Fibroblast of lung (primary cell): ENCODE data around the gene JPH2. TPM values are rescaled to one million over a fixed set of nuclear protein-coding genes. Genes with fewer than 3 reads are reported as not detected.

Experiments used
- DNase-seq, 2 donors: peaks; one replicate each; pipeline versions ENCODE4 v3.0.0 to v3.0.0-alpha.2; 2010; ENCODE audit warnings: low read depth in 2 of 2
- H2AFZ ChIP-seq: 2 replicates; pipeline ENCODE4 v1.5.1; 2012; ENCODE audit warnings: low read length, control low read depth, inconsistent platforms
- H3K27ac ChIP-seq: 2 replicates; pipeline ENCODE4 v1.5.1; 2011; ENCODE audit warnings: low read length, control low read depth; ENCODE audit not compliant: insufficient read depth
- H3K27me3 ChIP-seq: 2 replicates; pipeline ENCODE4 v1.5.1; 2011; ENCODE audit warnings: mild to moderate bottlenecking, low read length; ENCODE audit not compliant: control insufficient read depth, insufficient read depth
- H3K36me3 ChIP-seq: 2 replicates; pipeline ENCODE4 v1.5.1; 2011; ENCODE audit warnings: low read length; ENCODE audit not compliant: control insufficient read depth, insufficient read depth
- H3K4me1 ChIP-seq: 2 replicates; pipeline ENCODE4 v1.5.1; 2011; ENCODE audit warnings: low read length; ENCODE audit not compliant: control insufficient read depth, insufficient read depth; ENCODE audit errors: extremely low read depth
- H3K4me2 ChIP-seq: 2 replicates; pipeline ENCODE4 v1.5.1; 2011; ENCODE audit warnings: low read length, control low read depth; ENCODE audit not compliant: insufficient read depth; ENCODE audit errors: extremely low read depth
- H3K4me3 ChIP-seq, 4 experiments: fragments of 200-600 bp in 1 of 4; sonication (generic) in 1 of 4; replicated peaks in 1 of 4; 2 replicates each; pipeline ENCODE4 v1.5.1; 2011 to 2016; ENCODE audit warnings: low read length in 4 of 4, low read depth in 3 of 4, mild to moderate bottlenecking in 3 of 4, control low read depth in 2 of 4, inconsistent platforms in 1 of 4, mixed read lengths in 1 of 4; ENCODE audit not compliant: insufficient read depth in 1 of 4; ENCODE audit errors: control extremely low read depth in 1 of 4
- H3K79me2 ChIP-seq: 2 replicates; pipeline ENCODE4 v1.5.1; 2012; ENCODE audit warnings: mild to moderate bottlenecking, low read length, inconsistent platforms; ENCODE audit not compliant: control insufficient read depth, insufficient read depth
- H3K9ac ChIP-seq: 2 replicates; pipeline ENCODE4 v1.5.1; 2011; ENCODE audit warnings: mild to moderate bottlenecking, low read length, control low read depth; ENCODE audit not compliant: insufficient read depth
- H3K9me3 ChIP-seq: 2 replicates; pipeline ENCODE4 v1.5.1; 2012; ENCODE audit warnings: low read depth, low read length; ENCODE audit not compliant: control insufficient read depth, insufficient read depth
- H4K20me1 ChIP-seq: 2 replicates; pipeline ENCODE4 v1.5.1; 2011; ENCODE audit warnings: low read length; ENCODE audit not compliant: control insufficient read depth, insufficient read depth; ENCODE audit errors: extremely low read depth
- CTCF ChIP-seq, 2 donors: IDR thresholded peaks in 1 of 2; conservative IDR thresholded peaks in 1 of 2; 1 replicate in 1 of 2; 2 replicates in 1 of 2; pipeline ENCODE4 v1.5.1; 2011 to 2012; ENCODE audit warnings: low read length in 2 of 2, control low read depth in 1 of 2, inconsistent platforms in 1 of 2, low read depth in 1 of 2, mild to moderate bottlenecking in 1 of 2
- EZH2 ChIP-seq: IDR thresholded peaks from 2 replicates; pipeline ENCODE4 v1.5.1; 2012; ENCODE audit warnings: low read length, control low read depth, mild to moderate bottlenecking; ENCODE audit errors: missing control alignments
- polyA plus RNA-seq, 2 donors: library from polyadenylated mRNA; depleted of rRNA in 1 of 2; stranded (reverse) in 1 of 2; unstranded in 1 of 2; fragments of >200 nt; gene quantifications; 2 replicates each; pipeline ENCODE4 v1.2.1, GENCODE V29; 2011 to 2012; ENCODE audit warnings: missing spikeins in 1 of 2
- total RNA-seq: library from RNA; depleted of rRNA; stranded (reverse); fragments of >200 nt; gene quantifications from 2 replicates; pipeline ENCODE4 v1.2.1, GENCODE V29; 2014

The JPH2 gene
- total and polyA plus RNA-seq, 2 donors (not counting 1 experiment from before 2014, with no cell fraction given): 0.66 to 4.9 TPM

GRCh38 chr20:44181611-44182010 lies 5.4 kb downstream of the JPH2 start:
- Histone ChIP-seq H3K9me3 (no peaks in the 10 kb centered on the region), H3K9ac (no peak overlapping the region), H3K27ac (no peak overlapping the region), H2AFZ (no peak overlapping the region), H4K20me1 (no peaks in the 10 kb centered on the region), H3K4me2 (no peak overlapping the region), H3K36me3 (no peaks in the 10 kb centered on the region), H3K4me3 (no peak overlapping the region), H3K79me2 (no peaks in the 10 kb centered on the region), H3K4me1 (peaks cover 8% of the 10 kb centered on the region), H3K27me3 (no peaks in the 10 kb centered on the region)
- DNase-seq: no peak
- TF ChIP-seq CTCF (conservative IDR thresholded peaks at IDR 0.05 in 1 of 2, IDR thresholded peaks at IDR 0.05 in 1 of 2; ENCODE audit: low read depth in 1 of 2, low read length in 2 of 2) (no peak), EZH2 (no peak)

GRCh38 chr20:44180814-44181213 lies 6.2 kb downstream of the JPH2 start:
- Histone ChIP-seq H3K4me3 (no peak overlapping the region), H2AFZ (peak overlapping the region; percentile 55), H3K36me3 (no peaks in the 10 kb centered on the region), H3K27me3 (no peaks in the 10 kb centered on the region), H3K9me3 (no peaks in the 10 kb centered on the region), H3K4me1 (peaks cover 8% of the 10 kb centered on the region), H3K79me2 (no peaks in the 10 kb centered on the region), H3K9ac (no peak overlapping the region), H4K20me1 (no peaks in the 10 kb centered on the region), H3K27ac (peak overlapping the region; percentile 35), H3K4me2 (peak overlapping the region; percentile 8)
- no peak for TF ChIP-seq EZH2
- no peak for TF ChIP-seq CTCF (conservative IDR thresholded peaks at IDR 0.05 in 1 of 2, IDR thresholded peaks at IDR 0.05 in 1 of 2; ENCODE audit: low read depth in 1 of 2, low read length in 2 of 2)
- DNase-seq: peak; percentile 50 to 55

GRCh38 chr20:44176833-44177534 lies 10.0 kb downstream of the JPH2 start:
- Histone ChIP-seq H3K9ac (no peak overlapping the region), H3K27ac (no peak overlapping the region)
- no peak for TF ChIP-seq CTCF (conservative IDR thresholded peaks at IDR 0.05 in 1 of 2, IDR thresholded peaks at IDR 0.05 in 1 of 2; ENCODE audit: low read depth in 1 of 2, low read length in 2 of 2)
- no peak for TF ChIP-seq EZH2

More at GRCh38 chr20:44176833-44177534, 10.0 kb downstream of the JPH2 start:
- no peaks in the 10 kb centered on the region for H4K20me1 ChIP-seq
- H2AFZ ChIP-seq: no peak overlapping the region
- no peak overlapping the region for H3K4me3 ChIP-seq
- no peaks in the 10 kb centered on the region for H3K79me2 ChIP-seq
- no peak for DNase-seq
- H3K4me1 ChIP-seq: peaks cover 8% of the 10 kb centered on the region
- H3K27me3 ChIP-seq: no peaks in the 10 kb centered on the region
- H3K36me3 ChIP-seq: no peaks in the 10 kb centered on the region
- no peak overlapping the region for H3K4me2 ChIP-seq
- H3K9me3 ChIP-seq: no peaks in the 10 kb centered on the region
